Retinal pigment epithelial cell (primary cell): ENCODE measurements around the gene CREG2.
A peak's percentile ranks its signal among the peaks of the same experiment; 100 is the strongest.

Experiments
- DNase-seq: peaks from one replicate; pipeline ENCODE4 v3.0.0-alpha.2; 2010; ENCODE audit warnings: low read depth
- H3K4me3 ChIP-seq: 2 replicates; pipeline ENCODE4 v1.5.1; 2011; ENCODE audit warnings: mild to moderate bottlenecking, low read length, control low read depth, moderate library complexity
- TF ChIP-seq, protein P1 (sequence below): conservative IDR thresholded peaks from 2 replicates; pipeline ENCODE4 v1.5.1; 2011; ENCODE audit warnings: low read depth, low read length, control low read depth, inconsistent platforms

The CREG2 gene

DNA sequence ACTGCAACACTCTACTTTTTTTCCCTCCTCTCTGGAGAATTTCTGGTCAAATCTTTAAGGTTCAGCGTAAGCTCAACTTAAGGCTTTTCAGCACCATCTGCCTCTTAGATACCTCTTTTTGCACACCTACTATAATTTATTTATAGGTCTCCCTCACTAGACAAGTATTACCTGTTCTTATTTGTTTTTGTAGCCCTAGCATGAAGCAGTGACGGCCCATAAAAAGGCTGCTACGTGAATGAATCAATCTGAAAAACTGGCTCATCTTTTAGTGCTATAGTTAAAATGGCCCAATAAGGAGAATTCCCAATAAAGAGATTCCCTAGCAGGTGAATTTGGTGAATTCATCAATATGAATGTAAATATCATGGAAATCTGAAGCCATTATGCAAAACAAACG, 85.3 kb downstream of the CREG2 start:
- no peak overlapping the region for H3K4me3 ChIP-seq
- TF ChIP-seq, protein P1, sequence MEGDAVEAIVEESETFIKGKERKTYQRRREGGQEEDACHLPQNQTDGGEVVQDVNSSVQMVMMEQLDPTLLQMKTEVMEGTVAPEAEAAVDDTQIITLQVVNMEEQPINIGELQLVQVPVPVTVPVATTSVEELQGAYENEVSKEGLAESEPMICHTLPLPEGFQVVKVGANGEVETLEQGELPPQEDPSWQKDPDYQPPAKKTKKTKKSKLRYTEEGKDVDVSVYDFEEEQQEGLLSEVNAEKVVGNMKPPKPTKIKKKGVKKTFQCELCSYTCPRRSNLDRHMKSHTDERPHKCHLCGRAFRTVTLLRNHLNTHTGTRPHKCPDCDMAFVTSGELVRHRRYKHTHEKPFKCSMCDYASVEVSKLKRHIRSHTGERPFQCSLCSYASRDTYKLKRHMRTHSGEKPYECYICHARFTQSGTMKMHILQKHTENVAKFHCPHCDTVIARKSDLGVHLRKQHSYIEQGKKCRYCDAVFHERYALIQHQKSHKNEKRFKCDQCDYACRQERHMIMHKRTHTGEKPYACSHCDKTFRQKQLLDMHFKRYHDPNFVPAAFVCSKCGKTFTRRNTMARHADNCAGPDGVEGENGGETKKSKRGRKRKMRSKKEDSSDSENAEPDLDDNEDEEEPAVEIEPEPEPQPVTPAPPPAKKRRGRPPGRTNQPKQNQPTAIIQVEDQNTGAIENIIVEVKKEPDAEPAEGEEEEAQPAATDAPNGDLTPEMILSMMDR: no peak
- no peak for DNase-seq

DNA sequence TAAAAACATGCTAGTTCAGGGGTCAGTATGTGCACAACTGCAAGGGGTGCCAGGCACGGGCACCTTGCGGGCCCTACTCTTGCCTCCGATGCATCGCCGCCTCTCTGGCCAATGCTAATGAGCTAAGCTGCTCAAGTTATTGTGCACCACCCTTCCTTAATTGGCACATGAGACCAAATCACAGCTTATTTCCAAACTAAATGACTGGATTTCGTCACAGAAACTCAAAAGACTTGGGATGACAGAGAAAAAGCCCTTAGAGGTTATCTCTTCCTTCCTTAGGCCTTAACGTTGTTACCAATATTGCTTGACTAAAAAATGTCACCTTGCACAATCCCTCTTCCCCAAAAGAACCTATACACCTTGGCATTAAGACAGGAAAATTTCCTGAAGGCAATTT, 86.5 kb downstream of the CREG2 start:
- TF ChIP-seq, protein P1: no peak
- DNase-seq: peak; percentile 62
- H3K4me3 ChIP-seq: no peak overlapping the region

GRCh38 chr2:101300164-101300563, 87.1 kb downstream of the CREG2 start:
- no peak overlapping the region for H3K4me3 ChIP-seq
- no peak for DNase-seq
- TF ChIP-seq, protein P1: no peak

DNA sequence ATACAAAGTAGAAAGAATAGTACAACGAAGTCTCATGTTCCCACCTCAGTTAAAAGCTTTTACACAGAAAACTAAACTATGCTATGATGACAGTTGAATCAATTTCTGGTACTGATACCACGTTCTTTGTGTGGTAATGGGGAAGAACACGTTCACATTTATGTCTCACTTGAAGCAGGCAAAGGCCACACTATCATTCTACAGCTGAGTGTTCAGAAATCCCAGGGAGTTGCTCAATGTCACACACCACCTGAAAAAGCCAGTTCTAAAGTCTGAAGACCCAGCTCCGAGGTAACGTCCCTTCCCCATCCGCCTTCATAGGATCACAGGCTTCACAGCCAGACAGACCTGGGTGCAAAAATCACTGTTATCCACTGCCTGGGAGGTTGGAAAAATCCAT, 87.7 kb downstream of the CREG2 start:
- no peak for DNase-seq
- TF ChIP-seq, protein P1: no peak
- no peak overlapping the region for H3K4me3 ChIP-seq

- DNase-seq: no peak
- H3K4me3 ChIP-seq: no peak overlapping the region
- TF ChIP-seq, protein P1: no peak
These were observed 89.9 kb downstream of the CREG2 start for GRCh38 chr2:101297383-101297782.

DNA sequence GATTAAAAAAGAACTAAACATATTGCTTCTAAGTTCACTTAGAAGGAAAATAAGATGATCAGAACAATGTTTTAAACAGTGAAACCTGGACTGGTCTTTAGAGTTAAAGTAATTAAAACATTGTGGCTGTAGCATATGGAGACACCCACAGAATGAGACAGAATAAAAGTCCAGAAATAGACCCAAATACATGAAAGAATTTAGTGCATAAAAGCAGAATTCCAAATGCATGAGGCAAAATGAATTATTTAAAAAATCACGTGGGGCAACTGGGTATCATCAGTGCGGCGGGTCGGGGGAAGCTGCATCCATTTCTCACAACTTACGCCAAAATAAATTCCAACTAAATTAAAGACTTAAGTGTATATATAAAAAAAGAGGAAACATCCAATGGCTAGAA, 90.9 kb downstream of the CREG2 start:
- no peak for DNase-seq
- H3K4me3 ChIP-seq: no peak overlapping the region
- TF ChIP-seq, protein P1: no peak

GRCh38 chr2:101295895-101296294, 91.4 kb downstream of the CREG2 start:
- TF ChIP-seq, protein P1: no peak
- no peak for DNase-seq
- no peak overlapping the region for H3K4me3 ChIP-seq
